ENCODE results near the gene LRRC8B. TPM values are rescaled to one million over a fixed set of nuclear protein-coding genes. Genes with fewer than 3 reads are reported as not detected.

LRRC8B gene
- total RNA-seq, 2 experiments from 2014 or later: 15.7 to 16.5 TPM

- no peak for DNase-seq
- ATAC-seq: no peak
- H3K4me1 Mint-ChIP-seq: peaks cover 3% of the 10 kb centered on the region
- CTCF ChIA-PET: interaction anchor here (0.8 to 1.6 kb wide), 3 partner anchors 14 to 45 kb away, joined by 3 to 4 read pairs (median 3); no protein-coding TSS in a partner anchor
- H3K36me3 Mint-ChIP-seq: peaks cover 22% of the 10 kb centered on the region
- H3K27me3 Mint-ChIP-seq: no peaks in the 10 kb centered on the region
- no peak overlapping the region for H3K27ac Mint-ChIP-seq
- no peak overlapping the region for H3K4me3 Mint-ChIP-seq
- H3K9me3 Mint-ChIP-seq (ENCODE audit: low read depth): peaks cover 4% of the 10 kb centered on the region
Measured at GRCh38 chr1:89563957-89564604, 39.5 kb downstream of the LRRC8B start.

- ATAC-seq (no peak), DNase-seq (no peak)
- CTCF ChIA-PET: no interaction called here
- Mint-ChIP-seq H3K9me3 (ENCODE audit: low read depth) (peaks cover 2% of the 10 kb centered on the region), H3K4me1 (peaks cover 3% of the 10 kb centered on the region), H3K27ac (no peak overlapping the region), H3K36me3 (peaks cover 28% of the 10 kb centered on the region), H3K4me3 (no peak overlapping the region), H3K27me3 (no peaks in the 10 kb centered on the region)
Measured at GRCh38 chr1:89565521-89565920, 40.9 kb downstream of the LRRC8B start.

GRCh38 chr1:89566761-89567174 is 42.1 kb downstream of the LRRC8B start:
- Mint-ChIP-seq H3K9me3 (ENCODE audit: low read depth) (peaks cover 7% of the 10 kb centered on the region), H3K4me3 (no peak overlapping the region), H3K36me3 (peaks cover 38% of the 10 kb centered on the region), H3K27ac (no peak overlapping the region), H3K4me1 (peaks cover 3% of the 10 kb centered on the region), H3K27me3 (no peaks in the 10 kb centered on the region)
- no peak for ATAC-seq
- CTCF ChIA-PET: no interaction called here
- DNase-seq: no peak

GRCh38 chr1:89567797-89568196 is 43.2 kb downstream of the LRRC8B start:
- peaks cover 7% of the 10 kb centered on the region for H3K9me3 Mint-ChIP-seq (ENCODE audit: low read depth)
- no peaks in the 10 kb centered on the region for H3K27me3 Mint-ChIP-seq
- no peak overlapping the region for H3K27ac Mint-ChIP-seq
- ATAC-seq: no peak
- peaks cover 3% of the 10 kb centered on the region for H3K4me1 Mint-ChIP-seq
- H3K36me3 Mint-ChIP-seq: peaks cover 40% of the 10 kb centered on the region
- CTCF ChIA-PET: no interaction called here
- DNase-seq: no peak
- H3K4me3 Mint-ChIP-seq: no peak overlapping the region

- no peaks in the 10 kb centered on the region for H3K27me3 Mint-ChIP-seq
- H3K4me3 Mint-ChIP-seq: no peak overlapping the region
- ATAC-seq (no peak), DNase-seq (no peak)
- peaks cover 7% of the 10 kb centered on the region for H3K9me3 Mint-ChIP-seq (ENCODE audit: low read depth)
- CTCF ChIA-PET: interaction anchor here (0.9 kb wide), 1 partner anchor 12 kb away, joined by 3 read pairs; no protein-coding TSS in a partner anchor
- peaks cover 5% of the 10 kb centered on the region for H3K4me1 Mint-ChIP-seq
- no peak overlapping the region for H3K27ac Mint-ChIP-seq
- peaks cover 51% of the 10 kb centered on the region for H3K36me3 Mint-ChIP-seq
Measured at GRCh38 chr1:89573410-89573809, 48.8 kb downstream of the LRRC8B start.

GRCh38 chr1:89574621-89575020 is 50.0 kb downstream of the LRRC8B start:
- Mint-ChIP-seq H3K36me3 (peaks cover 51% of the 10 kb centered on the region), H3K27me3 (no peaks in the 10 kb centered on the region), H3K4me1 (peaks cover 9% of the 10 kb centered on the region), H3K9me3 (ENCODE audit: low read depth) (peaks cover 7% of the 10 kb centered on the region), H3K4me3 (no peak overlapping the region), H3K27ac (no peak overlapping the region)
- no peak for DNase-seq
- CTCF ChIA-PET: no interaction called here
- no peak for ATAC-seq

GRCh38 chr1:89575207-89575606 is 50.6 kb downstream of the LRRC8B start:
- no peak overlapping the region for H3K4me3 Mint-ChIP-seq
- no peaks in the 10 kb centered on the region for H3K27me3 Mint-ChIP-seq
- H3K36me3 Mint-ChIP-seq: peaks cover 51% of the 10 kb centered on the region
- no peak for ATAC-seq
- no peak for DNase-seq
- peaks cover 14% of the 10 kb centered on the region for H3K4me1 Mint-ChIP-seq
- peaks cover 7% of the 10 kb centered on the region for H3K9me3 Mint-ChIP-seq (ENCODE audit: low read depth)
- no peak overlapping the region for H3K27ac Mint-ChIP-seq
- CTCF ChIA-PET: no interaction called here

GRCh38 chr1:89576013-89576412 is 51.4 kb downstream of the LRRC8B start:
- CTCF ChIA-PET: interaction anchor here (0.7 kb wide), 1 partner anchor 12 kb away, joined by 3 read pairs; no protein-coding TSS in a partner anchor
- peaks cover 22% of the 10 kb centered on the region for H3K4me1 Mint-ChIP-seq
- no peak for ATAC-seq
- H3K27me3 Mint-ChIP-seq: no peaks in the 10 kb centered on the region
- H3K27ac Mint-ChIP-seq: no peak overlapping the region
- DNase-seq: no peak
- no peak overlapping the region for H3K4me3 Mint-ChIP-seq
- peaks cover 4% of the 10 kb centered on the region for H3K9me3 Mint-ChIP-seq (ENCODE audit: low read depth)
- H3K36me3 Mint-ChIP-seq: peaks cover 49% of the 10 kb centered on the region

GRCh38 chr1:89578151-89578550 is 53.5 kb downstream of the LRRC8B start:
- Mint-ChIP-seq H3K36me3 (peaks cover 50% of the 10 kb centered on the region), H3K27me3 (no peaks in the 10 kb centered on the region), H3K4me3 (no peak overlapping the region), H3K27ac (no peak overlapping the region), H3K9me3 (ENCODE audit: low read depth) (no peaks in the 10 kb centered on the region), H3K4me1 (peaks cover 31% of the 10 kb centered on the region)
- ATAC-seq (no peak), DNase-seq (no peak)
- CTCF ChIA-PET: interaction anchor here (1.2 kb wide), 1 partner anchor 22 kb away, joined by 4 read pairs; no protein-coding TSS in a partner anchor

GRCh38 chr1:89578946-89579684 is 54.5 kb downstream of the LRRC8B start:
- ATAC-seq: no peak
- H3K27me3 Mint-ChIP-seq: no peaks in the 10 kb centered on the region
- no peak for DNase-seq
- peaks cover 28% of the 10 kb centered on the region for H3K4me1 Mint-ChIP-seq
- H3K27ac Mint-ChIP-seq: no peak overlapping the region
- no peaks in the 10 kb centered on the region for H3K9me3 Mint-ChIP-seq (ENCODE audit: low read depth)
- H3K36me3 Mint-ChIP-seq: peaks cover 49% of the 10 kb centered on the region
- CTCF ChIA-PET: interaction anchor here (1.0 to 1.2 kb wide), 3 partner anchors 15 to 21 kb away, joined by 3 to 4 read pairs (median 3); no protein-coding TSS in a partner anchor
- H3K4me3 Mint-ChIP-seq: no peak overlapping the region

GRCh38 chr1:89580036-89580435 is 55.4 kb downstream of the LRRC8B start:
- DNase-seq: no peak
- no peak for ATAC-seq
- Mint-ChIP-seq H3K4me3 (no peak overlapping the region), H3K36me3 (peaks cover 50% of the 10 kb centered on the region), H3K9me3 (ENCODE audit: low read depth) (no peaks in the 10 kb centered on the region), H3K27me3 (no peaks in the 10 kb centered on the region), H3K27ac (no peak overlapping the region), H3K4me1 (peaks cover 34% of the 10 kb centered on the region)
- CTCF ChIA-PET: interaction anchor here (0.8 to 1.6 kb wide), 4 partner anchors 15 to 183 kb away, joined by 3 to 5 read pairs (median 3); no protein-coding TSS in a partner anchor

- CTCF ChIA-PET: interaction anchor here (1.1 to 1.9 kb wide), 4 partner anchors 17 to 182 kb away, joined by 3 to 6 read pairs (median 3); no protein-coding TSS in a partner anchor
- Mint-ChIP-seq H3K4me3 (no peak overlapping the region), H3K27ac (no peak overlapping the region), H3K36me3 (peaks cover 58% of the 10 kb centered on the region), H3K4me1 (peaks cover 38% of the 10 kb centered on the region), H3K27me3 (no peaks in the 10 kb centered on the region), H3K9me3 (ENCODE audit: low read depth) (no peaks in the 10 kb centered on the region)
- peak; percentile 20 for ATAC-seq
- DNase-seq: no peak
Measured at GRCh38 chr1:89581859-89582258, 57.2 kb downstream of the LRRC8B start.

GRCh38 chr1:89582571-89582970 is 57.9 kb downstream of the LRRC8B start:
- Mint-ChIP-seq H3K4me3 (no peak overlapping the region), H3K9me3 (ENCODE audit: low read depth) (no peaks in the 10 kb centered on the region), H3K27me3 (no peaks in the 10 kb centered on the region), H3K36me3 (peaks cover 62% of the 10 kb centered on the region), H3K4me1 (peaks cover 40% of the 10 kb centered on the region), H3K27ac (no peak overlapping the region)
- CTCF ChIA-PET: interaction anchor here (1.1 kb wide), 1 partner anchor 55 kb away, joined by 3 read pairs; no protein-coding TSS in a partner anchor
- no peak for DNase-seq
- ATAC-seq: no peak

Measured in activated CD8-positive, alpha-beta memory T cell treated with anti-CD3 and anti-CD28 coated beads, Interleukin-2, amount 10 ng/mL, durations not matched to agents 7 days and 5 days (primary cell).